Measurements from ENCODE around the gene GARNL3.

The GARNL3 gene

DNA sequence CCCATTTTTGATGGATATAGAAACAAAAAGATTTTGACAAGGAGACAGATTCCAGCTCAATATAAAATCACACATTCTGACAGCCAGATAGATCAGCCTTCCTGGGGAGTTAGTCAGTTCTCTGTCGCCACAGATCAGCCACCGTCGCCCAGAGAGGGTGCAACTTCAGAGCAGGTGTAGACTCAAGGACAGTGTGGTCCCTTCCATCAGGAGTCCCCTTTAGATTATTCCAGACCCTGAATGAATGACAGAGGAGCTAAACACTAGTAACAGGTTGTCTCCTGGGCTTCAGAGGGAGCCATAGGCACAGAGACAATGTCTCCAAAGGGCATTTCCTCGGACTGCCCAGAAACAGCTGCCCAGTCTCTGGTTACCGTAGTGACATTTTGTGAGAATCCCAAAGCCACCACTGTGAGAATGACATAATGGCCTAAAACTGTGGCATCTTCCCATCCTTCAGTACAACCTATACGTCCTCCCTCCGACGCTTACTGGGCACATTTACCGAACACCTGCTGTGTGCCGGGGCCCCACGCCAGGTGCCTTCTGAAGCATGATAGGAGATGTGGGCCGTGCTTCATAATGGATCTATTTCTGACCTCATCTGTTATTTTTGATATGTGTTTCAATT lies 85.0 kb downstream of the GARNL3 start:
- no peak for DNase-seq (ENCODE audit: low read depth)

DNA sequence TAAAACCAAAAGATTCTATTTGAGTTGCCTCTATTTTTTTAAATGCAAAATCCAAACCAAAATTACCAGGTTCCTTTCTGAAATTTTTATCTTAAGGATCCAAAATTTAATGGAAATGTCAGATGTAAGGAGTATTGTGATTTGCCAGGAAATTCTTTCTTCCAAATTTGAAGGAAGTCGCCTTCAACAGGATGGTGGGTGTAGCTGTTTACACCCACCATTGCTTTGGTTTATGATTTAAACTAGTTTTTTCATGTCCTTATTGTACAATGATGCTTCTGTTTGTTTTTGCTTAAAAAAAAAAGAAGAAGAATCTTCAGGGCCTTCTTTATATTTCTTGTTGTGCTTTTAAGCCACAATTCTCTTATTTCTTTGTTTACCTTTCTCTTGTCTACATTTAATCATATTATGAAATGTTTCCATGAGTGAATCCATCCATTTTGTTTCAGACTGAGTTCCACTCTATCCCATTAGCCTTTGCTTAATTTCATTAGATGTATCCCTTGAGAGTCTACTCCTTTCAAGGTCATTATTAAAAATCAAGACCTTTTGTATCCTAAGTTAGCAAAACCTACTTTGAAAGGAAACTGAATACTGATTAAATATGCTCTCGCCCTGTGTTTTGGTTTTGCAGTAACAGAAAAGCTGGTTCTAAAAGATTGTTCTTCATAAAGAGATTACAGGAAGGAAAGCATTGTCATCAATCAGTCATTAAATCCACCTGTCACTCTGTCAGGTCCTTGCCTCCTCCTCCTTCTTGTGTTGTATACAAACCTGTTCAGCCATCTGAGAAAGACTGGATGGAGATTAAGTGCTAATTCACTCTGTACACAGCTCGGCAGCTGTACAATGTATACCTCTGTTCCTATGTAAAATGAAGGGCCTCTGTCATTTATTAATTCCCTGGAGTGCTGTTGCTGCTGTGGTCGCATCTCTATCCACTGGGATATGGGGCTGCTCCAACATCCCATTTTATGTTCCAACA lies 86.9 kb downstream of the GARNL3 start:
- no peak for DNase-seq (ENCODE audit: low read depth)

DNA sequence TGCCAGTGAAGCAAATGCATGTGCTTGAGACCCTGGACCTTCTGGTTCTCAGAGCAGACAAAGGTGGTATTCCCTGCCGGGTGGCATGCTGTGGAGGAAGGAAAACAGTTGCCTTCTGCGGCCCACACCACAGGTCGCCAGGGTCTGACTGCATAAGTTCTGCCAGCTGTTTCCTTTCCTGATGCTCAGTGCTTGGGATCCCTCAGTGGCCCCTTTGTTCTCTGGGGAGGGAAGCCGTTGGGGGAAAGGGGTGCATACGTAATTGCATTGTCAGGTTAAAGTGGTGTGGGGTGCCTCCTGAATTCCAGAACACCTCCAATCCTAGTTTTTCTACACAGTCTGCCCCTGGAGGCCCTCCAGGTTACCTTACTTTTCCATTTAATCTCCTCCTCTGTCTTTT lies 89.3 kb downstream of the GARNL3 start:
- no peak for DNase-seq (ENCODE audit: low read depth)

DNA sequence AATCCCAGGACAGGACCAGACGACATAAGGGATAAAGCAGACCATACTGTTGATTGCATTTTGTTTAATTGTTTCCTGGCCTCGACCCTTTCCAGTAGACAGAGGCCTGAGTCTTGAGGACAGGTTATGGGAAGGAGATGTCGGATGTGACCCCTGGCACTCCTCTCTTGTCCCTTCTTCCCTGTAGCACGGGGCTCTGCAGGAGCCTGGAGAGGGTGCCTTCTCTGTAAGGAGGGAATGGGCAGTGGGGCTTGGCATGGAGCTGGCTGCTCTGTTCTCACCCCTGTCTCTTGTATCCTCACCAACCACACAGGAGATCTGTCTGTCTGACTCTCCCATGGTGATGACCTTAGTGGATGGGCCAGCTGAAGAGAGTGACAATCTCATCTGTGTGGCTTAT lies 92.3 kb downstream of the GARNL3 start:
- DNase-seq (ENCODE audit: low read depth), result no peak

DNA sequence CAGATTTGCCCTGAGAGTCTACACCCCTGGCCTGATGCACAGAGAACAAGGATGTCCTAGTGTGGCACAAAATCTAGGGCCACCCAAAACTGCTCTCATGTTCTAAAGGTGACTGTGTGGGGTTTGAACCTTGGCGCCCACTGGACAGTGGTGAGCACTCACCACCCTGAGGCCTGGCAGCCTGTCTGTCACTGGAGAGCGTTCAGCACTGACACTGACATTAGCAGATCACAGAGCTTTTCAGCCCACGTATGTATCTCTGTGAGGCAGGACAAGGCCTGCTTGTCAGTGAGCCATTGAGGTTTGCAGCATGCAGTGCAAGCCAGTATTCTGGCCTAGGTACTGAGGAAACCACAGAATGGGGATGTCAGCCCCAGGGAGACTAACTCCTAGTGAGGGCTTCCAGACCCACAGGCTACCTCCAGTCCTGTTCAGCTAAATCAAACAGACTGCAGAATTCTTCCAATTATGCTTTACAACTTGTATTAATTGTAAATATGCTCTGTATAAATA lies 93.5 kb downstream of the GARNL3 start:
- no peak for DNase-seq (ENCODE audit: low read depth)

DNA sequence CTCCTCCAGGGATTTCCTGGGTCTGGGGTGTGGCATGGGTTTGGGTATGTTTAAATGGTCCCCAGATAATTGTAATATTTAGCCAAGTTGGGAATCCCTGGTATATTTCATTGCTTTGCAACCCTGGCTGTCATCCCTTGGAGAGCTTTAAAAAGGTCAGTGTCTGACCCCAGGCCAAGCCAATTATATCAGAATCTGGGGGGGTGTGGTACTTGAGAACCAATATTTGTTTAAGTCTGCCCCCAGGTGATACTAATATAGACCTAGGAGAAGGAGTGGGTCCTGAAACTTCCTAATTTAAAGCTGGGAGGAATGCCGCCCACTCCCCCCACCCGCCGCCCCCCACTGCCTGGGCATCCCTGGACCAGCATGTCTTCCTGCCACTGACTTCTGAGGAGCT lies 94.2 kb downstream of the GARNL3 start:
- DNase-seq (ENCODE audit: low read depth), result no peak

DNA sequence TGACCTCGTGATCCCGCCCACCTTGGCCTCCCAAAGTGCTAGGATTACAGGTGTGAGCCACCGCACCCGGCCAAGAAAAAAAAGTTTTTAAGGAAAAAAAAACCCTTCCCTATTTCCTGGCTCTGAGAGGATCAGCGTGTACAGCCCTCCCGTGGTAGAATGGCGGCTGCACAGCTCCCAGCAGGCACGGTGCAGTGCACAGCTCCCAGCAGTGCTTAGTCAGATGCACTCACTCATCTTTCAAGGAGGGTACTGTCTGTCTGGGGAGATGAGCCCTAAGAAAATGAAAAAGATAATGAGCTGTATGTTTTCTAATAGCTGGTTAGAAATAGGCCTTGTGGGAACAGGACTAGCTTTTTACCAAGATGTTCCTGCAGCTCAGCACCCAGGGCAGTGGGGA lies 95.7 kb downstream of the GARNL3 start:
- no peak for DNase-seq (ENCODE audit: low read depth)

DNA sequence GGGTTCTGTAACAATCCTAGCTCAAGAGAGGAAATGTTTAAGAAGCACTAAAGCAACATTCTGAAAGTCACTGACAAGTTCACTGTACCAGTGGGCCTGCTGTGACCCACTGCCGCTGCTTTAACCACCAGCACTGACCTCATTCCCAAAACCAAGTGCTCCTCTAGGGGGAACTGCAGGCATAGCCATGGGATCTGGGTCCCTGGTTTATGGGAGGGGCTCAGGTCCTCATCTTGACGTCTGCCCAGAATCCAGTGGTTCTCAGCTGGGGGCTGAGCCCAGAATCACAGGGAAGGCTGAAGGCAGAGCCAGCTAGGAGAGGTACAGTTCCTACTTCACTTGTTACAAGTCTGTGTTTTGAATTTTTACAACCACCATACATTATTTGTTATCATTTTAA lies 96.3 kb downstream of the GARNL3 start:
- DNase-seq (ENCODE audit: low read depth), result no peak

DNA sequence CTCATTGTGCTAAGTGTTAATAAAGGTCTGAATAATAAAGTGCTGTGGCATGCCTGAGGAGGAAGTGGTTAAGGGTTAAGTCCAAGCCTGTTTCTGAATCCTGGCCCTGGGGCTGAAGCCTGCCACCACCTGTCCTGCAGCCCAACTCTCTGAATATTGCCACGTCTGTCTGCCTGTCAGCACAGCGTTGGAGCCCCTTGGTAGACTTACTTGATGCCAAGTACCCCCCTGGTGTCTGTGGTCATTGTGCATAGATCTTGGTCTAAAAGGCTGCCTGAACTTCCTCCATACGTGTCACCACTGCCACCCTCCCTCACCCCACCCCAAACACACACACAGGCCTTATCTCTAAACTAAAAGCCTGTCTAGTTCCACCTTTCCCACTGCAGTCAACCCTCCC lies 97.0 kb downstream of the GARNL3 start:
- no peak for DNase-seq (ENCODE audit: low read depth)

DNA sequence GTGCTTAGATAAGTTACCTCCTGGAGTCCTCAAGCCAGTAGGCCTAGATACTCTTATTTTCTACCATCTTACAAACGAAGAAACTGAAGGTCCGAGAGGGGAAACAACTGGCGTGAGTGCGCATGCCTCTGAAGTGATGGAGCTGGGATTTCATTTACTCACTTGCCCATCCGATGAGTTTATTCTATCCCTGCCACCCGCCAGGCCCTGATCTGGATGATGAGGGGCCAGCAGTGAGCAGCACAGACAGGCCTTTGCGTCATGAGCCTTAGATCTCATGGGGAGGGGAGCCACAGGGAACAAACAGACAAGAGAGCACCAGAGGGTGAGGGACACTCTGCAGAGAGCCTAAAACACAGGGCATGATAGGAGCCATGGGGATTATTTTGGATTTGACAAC lies 98.3 kb downstream of the GARNL3 start:
- no peak for DNase-seq (ENCODE audit: low read depth)

DNA sequence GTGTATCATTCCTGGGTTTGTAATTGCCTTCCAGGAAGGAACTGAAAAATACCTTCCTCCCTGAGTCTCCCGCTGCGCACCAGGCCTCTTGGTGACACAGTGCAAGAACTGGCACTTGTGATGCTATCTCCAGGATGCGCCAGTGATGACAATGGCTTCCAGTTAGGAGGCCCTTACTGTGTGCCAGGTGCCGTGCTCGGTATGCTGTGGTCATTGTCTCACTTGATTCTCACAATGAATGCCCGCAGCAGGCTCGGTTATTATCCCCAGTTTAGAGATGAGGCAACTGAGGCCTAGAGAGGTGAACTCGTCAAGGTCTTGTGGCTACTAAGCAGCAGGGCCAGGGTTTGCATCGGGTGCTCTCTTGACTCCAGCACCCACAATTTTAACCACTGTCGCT lies 100.9 kb downstream of the GARNL3 start:
- DNase-seq (ENCODE audit: low read depth), result no peak

DNA sequence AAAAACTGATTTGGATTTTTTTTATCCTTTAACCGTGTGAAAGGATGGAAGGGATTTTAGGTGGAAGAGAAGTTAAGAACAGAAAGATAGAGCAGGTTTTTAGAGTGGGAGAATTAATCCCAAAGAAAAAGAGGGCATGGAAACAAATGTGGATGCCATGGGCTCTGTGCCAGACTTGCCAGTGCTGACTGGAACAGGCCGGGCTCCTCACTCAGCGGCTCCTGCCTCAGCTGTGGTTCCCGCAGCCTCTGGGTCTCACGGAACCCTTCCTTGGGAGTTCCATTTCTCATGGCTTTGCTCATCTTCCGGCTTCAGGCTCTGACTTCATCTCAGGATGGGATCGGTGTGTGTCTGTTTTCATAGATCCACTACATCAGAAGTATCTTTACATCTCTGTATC lies 102.0 kb downstream of the GARNL3 start:
- no peak for DNase-seq (ENCODE audit: low read depth)

DNA sequence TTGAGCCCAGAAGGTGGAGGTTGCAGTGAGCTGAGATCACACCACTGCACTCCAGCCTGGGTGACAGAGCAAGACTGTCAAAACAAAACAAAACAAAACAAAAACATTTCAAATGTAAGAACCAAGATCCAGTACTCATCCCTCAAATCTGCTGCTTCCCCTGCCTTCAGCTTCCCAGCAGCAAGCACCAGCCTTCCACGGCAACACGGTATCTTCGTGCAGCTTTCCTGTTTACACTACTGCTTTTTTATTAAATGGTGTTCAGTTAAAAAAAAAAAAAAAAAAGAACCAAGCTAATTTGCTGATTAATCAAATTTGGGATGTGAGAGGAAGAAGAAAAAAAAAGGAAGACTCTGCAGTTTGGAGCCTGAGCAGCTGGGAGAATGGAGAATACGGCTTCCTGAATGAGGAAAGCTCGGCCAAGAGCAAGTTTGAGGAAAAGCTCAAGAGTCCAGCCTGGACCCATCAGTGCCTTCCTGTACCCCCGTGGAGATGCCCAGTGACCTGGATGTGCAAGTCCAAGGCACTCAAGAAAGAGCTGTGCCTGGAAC lies 104.4 kb downstream of the GARNL3 start:
- no peak for DNase-seq (ENCODE audit: low read depth)

DNA sequence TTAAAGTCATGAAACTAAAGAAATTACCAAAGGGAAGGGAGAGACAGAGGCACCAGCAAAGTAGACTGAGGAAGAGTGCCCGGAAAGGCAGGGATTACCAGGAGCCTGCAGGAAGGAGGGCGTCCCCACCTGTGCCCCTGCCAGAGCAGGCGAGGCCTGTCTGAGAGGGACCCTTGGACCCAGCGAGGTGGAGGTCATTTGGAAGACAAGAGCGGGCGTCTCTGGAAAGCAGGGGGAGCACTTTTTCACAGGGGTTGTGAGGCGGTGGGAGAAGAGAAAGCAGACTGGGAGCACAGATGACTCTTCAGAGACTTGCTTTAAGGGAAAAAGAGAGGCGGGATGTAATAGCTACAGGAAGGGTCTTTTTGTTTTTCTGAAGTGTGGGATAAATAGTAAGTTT lies 104.9 kb downstream of the GARNL3 start:
- DNase-seq (ENCODE audit: low read depth), result no peak

DNA sequence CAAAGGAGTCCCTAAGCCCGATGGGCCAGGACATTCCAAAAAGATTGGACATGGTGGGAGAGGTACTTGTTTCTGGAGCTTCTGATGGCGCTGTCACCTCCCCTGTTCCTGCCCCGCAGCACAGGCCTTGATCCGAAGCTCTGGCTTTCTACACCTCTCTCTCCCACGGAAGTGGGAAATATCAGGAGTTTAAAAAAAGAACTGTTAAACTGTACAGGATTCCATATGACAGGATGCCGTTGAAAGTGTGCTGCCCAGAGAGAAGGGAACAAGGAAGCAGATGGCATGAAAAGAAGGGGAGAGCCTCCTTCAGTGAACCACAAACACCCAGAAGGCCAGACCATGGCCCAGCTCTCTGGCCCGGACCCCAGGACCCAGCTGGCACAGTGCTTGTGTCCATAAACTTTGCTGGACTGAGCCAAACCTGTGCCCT lies 105.6 kb downstream of the GARNL3 start:
- DNase-seq (ENCODE audit: low read depth), result no peak

DNA sequence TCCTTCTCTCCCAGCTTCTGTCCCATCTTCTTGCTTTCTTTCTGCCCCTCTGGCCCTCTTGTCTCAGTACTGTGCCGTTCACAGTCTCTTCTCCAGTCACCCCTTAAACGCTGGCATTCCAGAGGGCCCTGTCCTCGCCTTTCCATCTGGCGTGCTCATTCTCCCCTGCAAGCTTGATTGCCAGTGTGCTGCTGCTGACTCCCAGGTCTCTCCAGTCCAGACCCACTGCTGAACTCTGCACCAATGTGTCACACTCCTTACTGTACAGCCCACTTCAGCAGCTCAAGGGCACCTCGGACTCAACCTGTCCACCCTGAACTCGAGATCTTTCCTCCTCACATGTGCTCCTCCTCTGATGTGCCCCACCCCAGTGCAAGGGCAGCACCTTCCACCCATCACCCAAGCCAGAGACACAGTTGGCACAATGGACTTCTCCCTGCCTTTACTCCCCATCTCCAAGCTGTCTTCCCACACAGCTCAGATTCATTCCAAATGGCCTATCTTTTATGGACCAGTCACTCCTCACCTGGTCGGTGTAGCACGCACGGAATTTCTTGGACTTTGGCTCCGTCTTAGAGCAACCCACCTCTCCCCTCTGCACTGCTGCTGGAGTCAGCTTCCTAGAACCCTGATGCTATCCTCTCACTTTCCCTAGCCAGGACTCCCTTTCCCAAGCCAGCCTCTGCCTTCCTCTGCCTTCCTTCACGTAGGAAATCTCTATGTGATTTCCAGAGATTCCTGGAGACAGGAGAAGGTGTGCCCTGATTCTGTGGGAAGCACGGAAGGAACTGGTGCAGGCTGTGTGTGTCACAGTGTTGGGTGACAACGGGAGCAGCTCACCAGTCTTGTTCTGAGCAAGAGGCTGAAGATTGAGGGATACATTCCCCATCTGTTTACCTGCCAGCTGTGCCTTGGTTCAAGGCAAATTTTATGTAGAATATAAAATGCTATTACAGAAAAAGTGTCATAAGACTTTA lies 106.4 kb downstream of the GARNL3 start:
- DNase-seq (ENCODE audit: low read depth), result no peak

DNA sequence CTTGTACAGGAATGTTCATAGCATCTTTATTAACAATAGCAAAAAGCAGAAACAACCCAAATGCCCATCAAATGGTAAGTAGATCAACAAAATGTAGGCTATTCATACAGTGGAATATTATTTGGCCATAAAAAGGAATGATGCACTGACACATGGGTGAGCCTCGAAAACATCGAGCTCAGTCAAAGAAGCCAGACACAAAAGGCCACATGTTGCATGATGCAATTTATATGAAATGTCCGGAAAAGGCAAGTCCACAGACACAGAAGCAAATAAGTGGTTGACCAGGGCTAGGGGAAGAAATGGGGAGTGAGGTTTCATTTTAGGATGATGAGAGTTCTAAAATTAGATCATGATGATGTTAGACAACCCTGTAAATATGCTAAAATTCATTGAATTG lies 115.9 kb downstream of the GARNL3 start:
- no peak for DNase-seq (ENCODE audit: low read depth)

DNA sequence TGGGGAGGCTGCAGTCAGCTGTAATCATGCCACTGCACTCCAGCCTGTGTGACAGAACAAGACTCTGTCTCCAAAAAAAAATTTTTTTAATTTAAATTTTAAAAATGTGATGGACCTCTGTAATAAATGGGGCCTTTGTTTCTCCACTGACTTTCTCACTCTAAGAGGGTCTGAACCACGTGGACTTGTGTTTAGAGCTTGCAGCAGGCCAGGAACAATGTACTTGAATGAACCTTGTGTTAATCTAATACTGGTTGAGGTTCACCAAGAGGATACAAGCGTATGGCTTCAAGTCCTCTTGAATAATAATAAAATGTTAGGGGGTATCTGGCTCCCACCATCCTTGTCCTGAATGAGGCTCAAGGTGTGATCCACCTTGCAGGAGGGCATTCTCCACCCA lies 118.0 kb downstream of the GARNL3 start:
- DNase-seq (ENCODE audit: low read depth), result no peak

DNA sequence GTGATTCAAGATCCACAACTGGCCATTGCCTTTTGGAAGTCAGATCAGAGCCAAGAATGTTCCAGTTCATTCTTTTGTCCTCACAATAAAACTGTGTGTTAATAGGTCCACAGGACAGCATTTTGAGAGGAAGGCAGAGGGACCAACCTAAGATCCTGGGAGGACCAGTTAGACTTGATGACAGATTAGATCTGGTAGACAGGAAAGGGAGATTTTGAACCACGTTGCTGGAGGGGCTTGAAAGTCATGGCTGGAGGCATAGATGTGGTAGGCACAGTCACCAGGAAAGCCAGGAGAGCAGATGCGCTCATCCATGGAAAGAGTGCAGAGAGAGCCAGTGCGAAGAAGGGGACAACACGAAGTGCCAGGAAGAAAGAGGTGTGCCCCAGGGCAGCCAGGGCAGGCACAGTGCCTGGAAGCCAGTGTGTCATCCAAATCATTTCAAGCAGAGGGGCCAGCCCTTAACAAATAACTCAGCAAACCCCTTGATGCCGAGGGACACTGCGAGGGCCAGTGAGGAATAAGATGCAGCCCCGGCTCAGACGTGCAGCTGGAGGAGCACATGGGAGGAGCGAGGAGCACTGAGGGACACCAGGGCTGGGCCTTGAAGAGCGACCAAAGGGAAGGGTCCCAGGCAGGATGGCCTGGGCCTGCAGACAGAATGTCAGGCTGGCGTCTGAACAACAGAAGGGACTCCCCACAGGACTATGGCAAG lies 119.6 kb downstream of the GARNL3 start:
- no peak for DNase-seq (ENCODE audit: low read depth)

DNA sequence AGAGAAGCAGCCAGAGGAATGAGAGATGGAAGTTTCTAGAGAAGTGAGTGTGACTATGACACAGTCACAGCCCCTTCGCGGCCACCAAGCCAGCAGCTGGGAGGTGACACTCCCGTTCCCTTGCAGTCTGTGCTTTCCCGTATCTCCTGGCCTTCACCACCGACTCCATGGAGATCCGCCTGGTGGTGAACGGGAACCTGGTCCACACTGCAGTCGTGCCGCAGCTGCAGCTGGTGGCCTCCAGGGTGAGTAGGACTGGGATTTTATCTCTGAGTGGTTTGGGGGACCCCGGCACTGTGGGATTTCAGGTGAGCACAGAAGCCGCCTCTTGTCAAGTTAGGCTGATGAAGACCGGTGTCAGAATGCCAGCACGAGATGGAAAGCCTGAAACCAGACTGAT lies 120.3 kb downstream of the GARNL3 start:
- no peak for DNase-seq (ENCODE audit: low read depth)

DNA sequence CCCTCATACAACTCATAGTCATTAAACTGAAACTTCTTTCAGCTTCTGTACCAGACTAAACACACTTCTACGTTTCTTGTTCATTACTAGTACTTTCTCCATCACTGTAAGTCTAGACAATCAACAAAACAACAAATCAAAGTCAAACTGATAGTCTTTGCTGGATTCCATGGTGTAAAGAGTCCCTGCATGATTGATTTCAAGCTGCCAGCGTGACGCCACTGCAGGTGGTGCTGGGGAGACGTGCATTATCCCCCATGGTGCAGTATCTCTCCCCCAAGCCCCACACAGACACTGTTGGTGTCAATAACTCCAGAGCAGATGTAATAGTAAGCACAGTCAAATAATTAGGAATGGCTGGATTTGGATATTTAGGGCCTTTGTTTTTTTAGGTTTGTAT lies 121.7 kb downstream of the GARNL3 start:
- DNase-seq (ENCODE audit: low read depth), result no peak
